Stimulated activated CD8-positive, alpha-beta memory T cell treated with anti-CD3 and anti-CD28 coated beads, Interleukin-12 subunit alpha, Interleukin-12 subunit beta, amount 100 ng/mL, for 4 hours (primary cell): ENCODE measurements around the gene LRMDA.
"Not testable (repeated sequence)": the region's sequence is repeated elsewhere in the genome, so short reads cannot be mapped to it uniquely, and the experiment has no call there.

Experiments used
- DNase-seq: peaks from one replicate; pipeline ENCODE4 v3.0.0-alpha.2; 2020; ENCODE audit warnings: low read depth

LRMDA gene

DNA sequence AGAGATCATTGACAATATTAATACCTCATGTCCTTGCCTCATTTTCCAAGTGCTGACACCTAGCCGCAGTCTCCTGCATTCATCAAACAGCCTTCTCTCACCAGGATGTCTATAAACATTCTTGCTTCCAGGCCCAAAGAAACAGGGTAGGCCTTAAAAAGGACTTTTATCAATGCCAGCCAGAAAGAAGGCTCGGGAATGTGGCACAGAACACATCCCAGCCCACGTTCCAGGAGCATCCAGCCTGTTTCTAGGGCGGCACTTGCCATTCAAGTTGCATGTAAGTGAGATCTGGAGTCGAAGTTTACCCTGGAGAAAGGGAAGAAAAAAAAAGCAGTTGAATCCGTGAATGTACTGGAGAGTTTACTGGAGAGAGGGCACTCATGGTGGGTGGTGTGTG, 1123.1 kb downstream of the LRMDA start:
- DNase-seq, result no peak

DNA sequence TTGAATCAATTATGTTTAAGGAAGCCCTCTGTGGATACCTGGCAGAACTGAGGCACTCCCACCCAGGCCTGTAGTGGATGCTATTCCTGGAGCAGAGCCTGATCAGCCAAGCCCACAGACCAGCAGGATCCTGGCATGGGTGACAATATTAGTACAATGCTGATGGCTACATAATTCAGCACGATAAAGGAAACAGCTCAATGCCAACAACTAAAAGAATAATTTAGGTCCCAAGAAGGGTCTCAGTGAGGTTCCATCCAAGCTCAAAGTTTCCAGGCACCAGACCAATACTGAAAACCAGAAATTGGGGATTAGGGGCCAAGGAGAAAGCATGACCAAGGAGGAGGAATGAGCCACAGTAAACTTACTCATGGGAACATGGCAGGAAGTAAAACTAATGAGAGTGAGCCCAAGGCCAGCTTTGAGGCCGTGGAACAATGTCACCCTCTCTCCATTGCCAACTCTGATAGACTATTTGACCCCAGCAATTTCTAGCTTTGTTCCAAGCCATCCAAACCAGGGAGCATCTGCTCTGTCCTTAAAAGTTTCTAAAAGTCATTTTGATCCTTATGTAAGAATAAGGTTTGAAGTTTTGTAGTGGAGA, 1123.7 kb downstream of the LRMDA start:
- no peak for DNase-seq

DNA sequence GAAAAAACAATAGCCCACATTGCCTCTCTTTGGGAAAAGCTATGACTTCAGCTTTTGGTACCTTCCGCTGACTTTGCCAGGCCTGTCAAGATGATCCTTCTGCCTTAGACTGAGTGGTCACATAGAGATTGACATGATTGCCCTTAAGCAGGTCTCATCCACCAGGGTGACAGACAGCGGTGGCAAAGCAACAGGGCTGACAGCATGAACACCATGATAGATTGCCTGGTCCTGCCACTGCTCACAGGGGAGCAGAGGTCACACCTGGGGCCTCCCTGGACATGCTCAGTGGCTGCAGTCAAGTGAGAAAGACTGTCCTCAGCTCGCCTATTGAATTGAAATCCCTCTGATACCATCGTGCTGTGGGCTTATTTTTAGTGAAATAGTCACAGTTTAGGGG, 1125.9 kb downstream of the LRMDA start:
- DNase-seq, result no peak

DNA sequence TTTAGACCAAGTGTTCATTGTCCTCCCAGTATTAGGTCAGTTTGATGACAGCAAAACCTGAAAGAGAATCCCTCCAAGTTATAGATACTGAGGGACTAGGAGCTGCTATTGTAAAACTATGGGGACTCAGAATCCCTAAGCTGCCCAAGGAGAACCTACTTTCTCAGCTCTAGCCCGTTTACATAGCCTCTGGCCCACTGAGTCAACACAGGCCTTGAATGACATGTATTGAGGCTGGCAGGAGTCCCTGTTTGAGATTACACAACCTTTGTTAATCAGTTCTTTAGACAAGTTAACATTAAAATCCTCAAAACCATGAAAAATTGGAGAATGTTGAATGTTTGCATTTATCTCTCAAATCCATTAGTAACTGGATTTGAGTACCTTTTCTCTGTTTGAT, 1127.2 kb downstream of the LRMDA start:
- DNase-seq, result no peak

DNA sequence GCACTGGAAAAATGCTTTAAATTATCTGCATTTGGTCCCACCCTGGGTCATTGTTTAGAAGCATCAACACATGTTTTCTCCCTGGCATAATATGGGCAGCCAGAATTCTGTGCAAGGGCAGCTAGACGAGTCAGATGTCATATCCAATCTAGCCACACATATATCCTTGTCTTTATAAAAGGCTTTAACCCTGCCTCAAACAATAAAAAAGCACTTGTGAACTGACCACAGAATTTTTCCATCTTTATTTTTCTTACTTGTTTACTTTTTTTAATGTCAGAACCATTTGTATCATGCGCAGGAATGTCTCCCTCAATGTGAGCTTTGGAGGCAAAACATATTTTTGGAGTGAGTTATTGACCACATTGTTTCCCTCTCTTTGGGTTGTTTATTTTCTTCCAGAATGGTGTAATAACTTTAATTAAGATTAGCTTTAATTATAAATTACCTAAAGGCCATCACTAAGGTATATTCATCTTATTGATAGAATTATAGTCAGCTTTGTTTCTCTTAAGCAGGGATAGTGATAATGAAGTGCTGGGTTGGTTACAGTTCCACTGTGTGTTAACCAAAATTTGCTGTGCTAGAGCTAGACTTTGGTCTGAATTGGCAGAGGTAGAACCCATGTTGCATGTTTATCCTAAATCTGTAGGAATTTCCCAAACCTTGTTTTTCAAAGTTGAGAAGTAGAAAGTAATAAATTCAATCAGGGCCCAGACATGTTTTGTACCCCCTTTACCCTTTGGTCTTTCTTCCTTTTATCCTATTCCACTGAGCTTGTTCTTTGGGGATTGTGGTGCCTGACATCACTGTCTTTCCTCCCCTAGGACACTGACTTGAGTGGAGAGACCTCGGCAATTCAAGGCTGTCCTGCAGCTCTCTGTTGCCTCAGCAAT, 1127.8 kb downstream of the LRMDA start:
- DNase-seq, result no peak

DNA sequence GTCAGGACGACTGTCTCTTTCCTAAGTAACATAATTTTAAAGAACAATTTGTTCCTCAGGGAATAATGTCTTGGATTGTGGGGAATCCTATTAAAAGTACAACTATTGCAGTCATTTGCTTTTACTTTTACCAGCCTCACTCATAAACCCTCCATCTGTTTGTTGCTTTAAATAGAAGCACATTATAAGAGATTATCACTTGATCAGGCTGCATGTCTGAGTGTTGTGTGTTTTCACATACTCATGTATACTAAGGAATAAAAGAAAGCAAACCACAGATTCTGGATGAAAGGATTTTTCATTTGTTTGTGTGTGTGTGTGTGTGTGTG, 1128.4 kb downstream of the LRMDA start:
- DNase-seq, result no peak

DNA sequence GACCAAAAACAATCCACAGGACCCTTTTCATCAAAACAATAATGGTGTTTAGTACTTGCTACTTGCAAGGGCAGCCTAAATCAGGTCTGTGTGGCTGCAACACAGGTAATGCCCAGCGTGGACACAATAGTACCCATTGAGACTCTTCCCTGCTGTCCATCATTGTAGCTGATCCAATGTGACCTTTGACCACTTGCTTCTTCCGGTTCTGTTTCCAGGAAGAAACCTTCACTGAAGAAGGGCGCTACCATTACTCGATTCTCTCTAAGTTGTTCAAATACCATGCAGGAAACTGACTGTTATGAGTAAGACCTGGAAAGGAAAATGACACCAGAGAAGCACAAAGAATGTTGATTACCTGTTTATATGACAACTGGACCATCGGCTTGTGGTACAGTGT, 1128.9 kb downstream of the LRMDA start:
- no peak for DNase-seq

DNA sequence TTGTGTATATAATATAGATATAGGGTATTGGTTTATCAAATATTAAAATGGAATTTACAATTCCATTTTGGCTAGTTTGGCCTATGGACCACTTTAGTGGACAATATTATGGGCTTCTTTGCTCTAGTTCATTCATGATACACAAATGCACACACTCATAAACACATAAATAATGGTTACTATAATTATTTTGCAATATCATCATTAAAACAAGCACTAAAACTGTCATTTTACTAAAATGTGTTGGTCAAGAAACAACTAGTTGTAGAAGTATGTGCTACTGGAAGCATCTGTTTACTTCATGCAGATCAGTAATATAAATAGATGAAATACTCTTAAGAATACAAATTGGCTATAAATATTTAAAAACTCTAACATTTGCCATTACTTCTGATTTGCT, 1131.9 kb downstream of the LRMDA start:
- no peak for DNase-seq

DNA sequence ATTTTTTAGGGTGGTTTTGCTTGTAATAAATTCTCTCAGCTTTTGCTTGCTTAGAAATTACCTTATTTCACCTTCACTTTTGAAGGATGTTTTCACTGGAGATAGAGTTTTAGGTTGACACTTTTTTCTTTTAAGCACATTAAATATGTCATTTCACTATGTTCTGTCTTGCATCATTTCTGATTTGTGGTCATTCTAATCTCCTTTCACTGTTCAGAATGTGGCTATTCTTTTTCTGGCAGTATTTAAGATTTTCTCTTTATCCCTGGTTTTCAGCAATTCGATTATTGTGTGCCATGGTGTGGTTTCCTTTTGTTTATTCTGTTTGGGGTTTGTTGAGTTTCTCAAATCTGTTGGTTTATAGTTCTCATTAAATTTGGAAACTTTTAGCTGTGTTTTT, 1140.6 kb downstream of the LRMDA start:
- no peak for DNase-seq

DNA sequence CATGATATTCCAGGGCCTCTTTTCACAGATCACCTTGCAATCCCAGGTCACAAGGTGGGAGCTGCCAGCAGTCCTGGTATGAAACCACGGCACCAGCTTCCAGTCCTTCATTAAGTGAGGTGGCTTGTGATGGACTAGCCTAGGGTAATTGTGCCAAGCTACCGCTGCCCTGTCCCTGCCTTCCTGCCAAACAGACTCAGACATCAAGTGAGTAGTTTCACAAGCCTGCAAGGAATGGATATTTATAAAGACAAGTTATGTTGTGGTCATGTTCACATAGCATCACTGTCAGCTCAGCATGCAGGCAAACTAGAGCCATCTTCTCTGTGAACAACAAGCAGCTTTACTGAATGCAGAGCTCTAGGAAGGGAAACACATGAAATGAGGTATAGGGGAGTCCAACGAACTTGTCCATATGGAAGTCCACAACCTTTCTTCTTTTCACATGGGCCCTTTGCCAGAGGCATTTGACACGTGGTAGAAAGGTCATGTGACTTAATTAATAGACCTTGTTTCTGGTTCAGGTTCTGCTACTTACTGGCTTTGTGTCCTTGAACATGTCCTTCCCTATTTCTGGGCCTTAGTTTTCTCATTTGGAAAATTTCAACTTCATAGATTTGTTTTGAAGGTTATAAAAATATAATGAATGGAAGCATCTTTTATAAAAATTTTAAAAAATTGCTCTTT, 1145.0 kb downstream of the LRMDA start:
- DNase-seq, result no peak

DNA sequence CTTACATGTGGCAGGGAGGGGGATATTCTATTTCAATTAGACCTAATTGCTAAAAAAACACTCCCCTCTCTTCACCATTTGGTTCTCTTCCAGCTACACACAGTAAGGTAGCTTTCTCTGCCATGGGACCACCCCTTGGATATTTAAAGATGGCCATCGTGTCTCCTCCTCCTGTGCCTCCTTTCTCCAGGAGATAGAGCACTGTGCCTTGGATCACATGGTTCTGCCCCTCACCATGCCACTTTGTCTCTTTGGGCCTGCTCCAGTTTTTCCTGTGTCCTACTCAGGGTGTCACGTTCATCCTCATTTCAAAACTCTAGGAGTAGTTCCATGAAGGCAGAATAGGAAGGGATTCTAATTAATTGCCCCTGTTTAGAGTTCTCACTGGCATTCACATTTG, 1146.0 kb downstream of the LRMDA start:
- DNase-seq, result no peak

DNA sequence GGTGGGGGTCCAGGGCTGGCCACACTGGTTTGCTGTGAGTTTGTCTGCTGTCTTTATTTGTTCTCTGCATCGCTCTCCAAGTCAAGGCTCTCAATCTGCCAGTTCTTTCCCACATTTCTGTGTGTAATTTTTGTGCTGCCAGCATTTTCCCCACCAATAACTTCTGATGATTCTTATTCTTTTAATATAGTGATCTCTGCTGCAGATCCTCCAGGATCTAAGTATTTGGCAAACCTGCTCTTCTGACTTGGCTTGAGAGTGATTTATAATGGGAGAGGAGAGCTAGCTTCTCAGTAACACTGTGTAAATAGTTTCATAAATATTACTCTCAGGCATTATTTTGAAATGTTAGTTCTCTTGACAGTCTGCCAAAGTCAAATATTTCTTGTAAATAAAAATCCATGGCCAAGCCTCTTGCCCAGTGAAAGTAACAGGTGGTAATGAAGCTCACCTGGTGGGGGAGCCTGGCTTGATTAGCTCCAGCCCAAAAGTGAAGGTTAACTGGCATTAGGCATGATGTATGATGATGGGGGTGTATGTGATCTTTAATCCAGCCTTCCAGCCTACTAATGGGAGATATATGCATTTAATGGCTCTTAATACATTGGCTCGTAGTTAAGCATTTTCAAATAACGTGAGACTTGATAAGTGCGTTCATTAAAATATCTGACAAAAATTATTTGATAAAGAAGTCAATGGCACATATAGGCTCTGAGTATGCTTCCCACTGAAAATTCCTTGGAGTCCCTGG, 1150.3 kb downstream of the LRMDA start:
- no peak for DNase-seq

DNA sequence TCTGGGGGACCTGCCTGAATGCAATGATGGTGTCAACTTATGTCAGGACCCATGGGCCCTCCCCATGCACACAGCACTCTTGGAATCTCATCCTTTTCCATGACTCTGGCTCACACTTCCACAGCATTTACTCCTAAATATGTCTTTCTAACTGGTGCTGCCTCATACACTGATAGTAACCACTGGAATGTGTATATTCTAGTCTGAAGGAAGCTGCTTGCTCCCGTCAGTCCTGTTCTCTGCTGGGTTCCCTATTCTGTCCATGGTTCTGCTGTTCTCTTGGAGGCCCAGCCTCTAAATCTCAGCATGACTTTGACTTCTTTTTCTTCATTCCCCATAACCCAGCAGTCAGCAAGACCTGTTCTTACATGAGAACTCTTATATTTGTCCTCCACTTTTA, 1151.1 kb downstream of the LRMDA start:
- no peak for DNase-seq

DNA sequence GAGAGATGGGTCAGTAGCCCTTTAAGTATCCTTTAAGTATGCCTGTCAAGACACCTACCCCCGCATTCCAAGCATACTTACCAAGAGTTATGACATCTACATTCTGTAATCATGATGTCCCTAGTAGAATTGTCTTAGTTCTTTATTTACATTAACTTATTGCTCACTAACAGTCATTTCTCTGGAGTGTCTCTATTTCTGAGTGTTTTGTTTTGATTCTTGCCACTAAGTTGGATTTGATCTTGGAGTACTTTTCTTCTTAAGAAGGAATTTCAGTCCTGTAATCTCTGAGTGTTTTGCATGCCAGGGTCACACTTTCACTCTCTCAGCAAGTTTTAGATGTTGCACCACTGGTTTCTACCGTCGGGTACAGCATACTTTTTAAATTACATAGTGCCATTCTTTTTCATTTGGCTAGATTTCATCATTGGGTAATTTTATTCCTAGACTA, 1152.3 kb downstream of the LRMDA start:
- no peak for DNase-seq

DNA sequence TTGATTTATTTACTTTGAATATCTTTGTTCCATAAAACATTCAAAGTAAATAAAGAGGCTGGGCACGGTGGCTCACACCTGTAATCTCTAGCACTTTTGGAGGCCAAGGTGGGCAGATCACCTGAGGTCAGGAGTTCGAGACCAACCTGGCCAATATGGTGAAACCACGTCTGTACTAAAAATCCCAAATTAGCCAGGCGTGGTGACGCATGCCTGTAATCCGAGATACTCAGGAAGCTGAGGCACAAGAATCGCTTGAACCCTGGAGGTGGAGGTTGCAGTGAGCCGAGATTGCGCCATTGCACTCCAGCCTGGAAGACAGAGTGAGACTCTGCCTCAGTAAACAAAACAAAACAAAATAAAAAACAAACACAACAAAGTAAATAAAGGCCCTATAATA, 1153.0 kb downstream of the LRMDA start:
- DNase-seq, result not testable (repeated sequence)
